NCI-H1694 treated with DMSO at 0.1 percent for 48 hours (cell line): ENCODE measurements around the gene NEURL2.
"Not testable (repeated sequence)": the region's sequence is repeated elsewhere in the genome, so short reads cannot be mapped to it uniquely, and the experiment has no call there.

ENCODE experiments used
- DNase-seq: peaks from one replicate; lab custom pipeline; 2025; lab: John Stamatoyannopoulos, UW

Gene NEURL2

GRCh38 chr20:45920462-45921336 is 29.7 kb upstream of the NEURL2 start:
- DNase-seq: no peak

GRCh38 chr20:45919542-45920399 is 28.8 kb upstream of the NEURL2 start:
- DNase-seq: no peak

GRCh38 chr20:45918779-45919537 is 27.9 kb upstream of the NEURL2 start:
- DNase-seq: no peak

- DNase-seq: peak; percentile 12
Observed at GRCh38 chr20:45918182-45918737, 27.3 kb upstream of the NEURL2 start.

GRCh38 chr20:45917790-45918141 is 26.8 kb upstream of the NEURL2 start:
- no peak for DNase-seq

- no peak for DNase-seq
Observed at GRCh38 chr20:45913116-45913515, 22.1 kb upstream of the NEURL2 start.

GRCh38 chr20:45912344-45912682 is 21.3 kb upstream of the NEURL2 start:
- no peak for DNase-seq

- peak; percentile 2 for DNase-seq
Observed at GRCh38 chr20:45911486-45912343, 20.7 kb upstream of the NEURL2 start, which contains the start of gene PLTP. Gene PLTP (minus strand): TSS chr20:45912155. CDS start chr20:45911452, 703 bp downstream.

- DNase-seq: no peak
Observed at GRCh38 chr20:45910670-45911485, 19.9 kb upstream of the NEURL2 start.

- DNase-seq: no peak
Observed at GRCh38 chr20:45909817-45910669, 19.0 kb upstream of the NEURL2 start.

GRCh38 chr20:45909336-45909808 is 18.4 kb upstream of the NEURL2 start:
- DNase-seq: no peak

GRCh38 chr20:45908084-45908483 is 17.1 kb upstream of the NEURL2 start:
- no peak for DNase-seq

GRCh38 chr20:45907219-45907948 is 16.4 kb upstream of the NEURL2 start:
- DNase-seq: no peak

GRCh38 chr20:45905505-45906079 is 14.6 kb upstream of the NEURL2 start:
- no peak for DNase-seq

GRCh38 chr20:45904583-45905504 is 13.8 kb upstream of the NEURL2 start:
- DNase-seq: no peak

GRCh38 chr20:45902199-45902701 is 11.2 kb upstream of the NEURL2 start:
- no peak for DNase-seq

- not testable (repeated sequence) for DNase-seq
Observed at GRCh38 chr20:45901332-45901731, 10.3 kb upstream of the NEURL2 start.
